ENCODE data around the gene BBS9. TPM values are rescaled to one million over a fixed set of nuclear protein-coding genes. Genes with fewer than 3 reads are reported as not detected.

BBS9 gene
- total and polyA plus RNA-seq, 2 of the 4 experiments (the other 2 are of a cell fraction) = 7.9 to 9.5 TPM

GRCh38 chr7:33428415-33428814 lies 299.1 kb downstream of the BBS9 start:
- H3K18ac ChIP-seq (ENCODE audit: low read depth, low read length) = no peak overlapping the region
- no peak overlapping the region for H4K5ac ChIP-seq (ENCODE audit: low read depth, low read length)
- no peak overlapping the region for H3K4me2 ChIP-seq (ENCODE audit: low read depth, low read length)
- no peak overlapping the region for H4K91ac ChIP-seq (ENCODE audit: insufficient read depth, low read depth, low read length)
- no peaks in the 10 kb centered on the region for H3K79me1 ChIP-seq (ENCODE audit: low read depth in 1 of 2, low read length in 2 of 2)
- H3K14ac ChIP-seq (replicated peaks; ENCODE audit: low read depth, low read length) = no peak overlapping the region
- no peak overlapping the region for H2AFZ ChIP-seq (replicated peaks; ENCODE audit: low read length, poor library complexity)
- H3K9ac ChIP-seq (ENCODE audit: low read depth, low read length) = no peak overlapping the region
- peaks cover 2% of the 10 kb centered on the region; the same call in 1 of the 2 replicates for H3K4me1 ChIP-seq (ENCODE audit: control insufficient read depth, insufficient read depth, low read length)
- no peaks in the 10 kb centered on the region for H3K9me3 ChIP-seq (ENCODE audit: control insufficient read depth, insufficient read depth, low read length)
- H3K27ac ChIP-seq (ENCODE audit: insufficient read depth, low read length) = no peak overlapping the region
- BruUV-seq (replicated peaks) = no TSS peak
- H4K20me1 ChIP-seq (ENCODE audit: insufficient read depth, low read length) = no peaks in the 10 kb centered on the region
- H2AK5ac ChIP-seq (ENCODE audit: low read depth, low read length) = no peak overlapping the region
- no peak overlapping the region for H2AK9ac ChIP-seq (replicated peaks; ENCODE audit: low read depth, low read length, poor library complexity)
- H2BK20ac ChIP-seq (ENCODE audit: low read depth, low read length) = no peak overlapping the region
- no peak overlapping the region for H3K23ac ChIP-seq (ENCODE audit: low read depth, low read length)
- intact Hi-C loops (cut with micrococcal nuclease) = no loop called here
- H2BK5ac ChIP-seq (ENCODE audit: low read depth, low read length, poor library complexity, severe bottlenecking) = no peak overlapping the region
- no peak for DNase-seq
- CTCF ChIA-PET = no interaction called here
- H2BK15ac ChIP-seq (ENCODE audit: low read depth, low read length) = no peak overlapping the region
- dilution Hi-C loops (cut with HindIII; ENCODE audit: low sequenced_read_pairs, unreplicated experiment) = no loop called here
- peaks cover 7% of the 10 kb centered on the region for H3K27me3 ChIP-seq (ENCODE audit: control insufficient read depth, insufficient read depth, low read length)
- H3K4ac ChIP-seq (ENCODE audit: low read depth, low read length) = no peak overlapping the region
- H3K4me3 ChIP-seq (ENCODE audit: insufficient read depth, low read depth, low read length) = no peak overlapping the region
- no peak overlapping the region for H3K56ac ChIP-seq (ENCODE audit: extremely low read depth, insufficient read depth, low read length)
- H2BK120ac ChIP-seq (ENCODE audit: low read depth, low read length) = no peak overlapping the region
- no peak overlapping the region for H4K8ac ChIP-seq (ENCODE audit: low read depth in 2 of 2, low read length in 2 of 2)
- no peak for TF ChIP-seq ELK1 (IDR thresholded peaks at IDR 0.05; ENCODE audit: borderline replicate concordance, low read depth, low read length)
- no peak for TF ChIP-seq RCOR1 (IDR thresholded peaks at IDR 0.05; ENCODE audit: insufficient replicate concordance, low read length)
- TF ChIP-seq CTCF (conservative IDR thresholded peaks at IDR 0.05; ENCODE audit: low read depth, low read length) = no peak
- no peak for TF ChIP-seq SMC3 (IDR thresholded peaks at IDR 0.05; ENCODE audit: low read depth, low read length)
- TF ChIP-seq FOS (IDR thresholded peaks at IDR 0.05; ENCODE audit: low read depth, low read length) = no peak
- no peak for TF ChIP-seq MAZ (IDR thresholded peaks at IDR 0.05; ENCODE audit: borderline replicate concordance, low read depth, low read length)
- TF ChIP-seq POLR2A (IDR thresholded peaks at IDR 0.05; ENCODE audit: low read depth, low read length) = no peak
- TF ChIP-seq MAFK (IDR thresholded peaks at IDR 0.05; ENCODE audit: low read depth, low read length) = no peak
- no peak for TF ChIP-seq USF2 (IDR thresholded peaks at IDR 0.05; ENCODE audit: low read depth, low read length)
- no peak for TF ChIP-seq RFX5 (IDR thresholded peaks at IDR 0.05; ENCODE audit: low read depth, low read length)
- no peak for TF ChIP-seq MXI1 (IDR thresholded peaks at IDR 0.05; ENCODE audit: borderline replicate concordance, low read depth, low read length)
- TF ChIP-seq BHLHE40 (IDR thresholded peaks at IDR 0.05; ENCODE audit: low read depth, low read length) = no peak
- TF ChIP-seq CHD1 (IDR thresholded peaks at IDR 0.05; ENCODE audit: low read depth, low read length) = no peak
- TF ChIP-seq NFE2L2 (IDR thresholded peaks at IDR 0.05; ENCODE audit: low read depth, low read length) = no peak
- TF ChIP-seq CEBPB (IDR thresholded peaks at IDR 0.05; ENCODE audit: low read depth, low read length) = no peak
- H3K36me3 ChIP-seq (ENCODE audit: control insufficient read depth, insufficient read depth, low read length) = no peaks in the 10 kb centered on the region
- POLR2A ChIA-PET (ENCODE audit: unreplicated experiment) = no interaction called here
- H3K9me1 ChIP-seq (ENCODE audit: insufficient read depth, low read length) = no peaks in the 10 kb centered on the region
- in situ Hi-C loops (cut with MboI; ENCODE audit: low sequenced_read_pairs) = loop anchor here (10.0 kb wide), 1 partner anchor 506 kb away; no protein-coding TSS in a partner anchor
- no peak for ATAC-seq (ENCODE audit: low read depth)
